Prostate gland (tissue), 2 donors: Measurements from ENCODE around the gene TEKT2.

Experiments
- CTCF ChIP-seq, 4 experiments: fragments of 200-600 bp in 2 of 4; fragments of 450-650 bp in 2 of 4; sonication (generic) in 2 of 4; IDR thresholded peaks; 1 replicate in 3 of 4; 2 replicates in 1 of 4; pipeline ENCODE4 v1.5.1; 2016 to 2019; ENCODE audit warnings: antibody characterized with exemption in 4 of 4, mild to moderate bottlenecking in 2 of 4, moderate library complexity in 2 of 4
- POLR2A ChIP-seq: fragments of 450-650 bp; IDR thresholded peaks from one replicate; pipeline ENCODE4 v1.6.1; 2016; ENCODE audit warnings: antibody characterized with exemption, mild to moderate bottlenecking
- POLR2AphosphoS5 ChIP-seq: sonication (generic); formaldehyde crosslinking; IDR thresholded peaks from one replicate; pipeline ENCODE4 v1.6.1; 2017; ENCODE audit warnings: antibody characterized with exemption

- TF ChIP-seq CTCF (IDR thresholded peaks at IDR 0.05) (no peak), POLR2A (no peak), POLR2AphosphoS5 (no peak)
Measured at GRCh38 chr1:36116901-36117300, 33.0 kb downstream of the TEKT2 start.
